Mesodermal cell (in vitro differentiated cells): ENCODE results near the gene CLCNKB.

Experiments
- H3K27ac ChIP-seq: 2 replicates; pipeline ENCODE4 v1.7.0; 2013; ENCODE audit warnings: mild to moderate bottlenecking, low read depth, low read length, moderate library complexity; ENCODE audit not compliant: severe bottlenecking
- H3K36me3 ChIP-seq: 2 replicates; pipeline ENCODE4 v1.7.1; 2013; ENCODE audit warnings: mild to moderate bottlenecking, low read length, moderate library complexity; ENCODE audit not compliant: control insufficient read depth, insufficient read depth
- H3K4me1 ChIP-seq: one replicate; pipeline ENCODE4 v1.7.1; 2013; ENCODE audit warnings: mild to moderate bottlenecking, low read length; ENCODE audit not compliant: insufficient read depth, control insufficient read depth, poor library complexity, severe bottlenecking
- H3K4me3 ChIP-seq: 2 replicates; pipeline ENCODE4 v1.7.0; 2013; ENCODE audit warnings: low read length, control low read depth, mild to moderate bottlenecking; ENCODE audit not compliant: insufficient read depth, poor library complexity, severe bottlenecking; ENCODE audit errors: extremely low read depth
- H3K9me3 ChIP-seq: 2 replicates; pipeline ENCODE4 v1.7.1; 2013; ENCODE audit warnings: mild to moderate bottlenecking, low read length, moderate library complexity; ENCODE audit not compliant: control insufficient read depth
- WGBS, 2 experiments: methylation state at CpG; one replicate each; pipeline ENCODE4 v1.1.5; 2013; ENCODE audit warnings: missing lambda C conversion rate in 2 of 2; ENCODE audit not compliant: insufficient coverage in 2 of 2; 5-methylcytosine and 5-hydroxymethylcytosine counted together

The CLCNKB gene

GRCh38 chr1:16007671-16008341 is 35.8 kb upstream of the CLCNKB start:
- Histone ChIP-seq H3K4me3 (no peak overlapping the region), H3K36me3 (no peaks in the 10 kb centered on the region), H3K4me1 (peaks cover 9% of the 10 kb centered on the region), H3K9me3 (no peaks in the 10 kb centered on the region), H3K27ac (no peak overlapping the region)
- WGBS, 2 experiments, result 83 to 94% methylated on average over 2 to 4 of the region's 6 CpGs

- 0% methylated on average over 2 to 3 of the region's 4 CpGs for WGBS, 2 experiments
Measured at GRCh38 chr1:16009030-16009460, 34.5 kb upstream of the CLCNKB start.

GRCh38 chr1:16009678-16010077 is 33.9 kb upstream of the CLCNKB start:
- Histone ChIP-seq H3K9me3 (no peaks in the 10 kb centered on the region), H3K27ac (no peak overlapping the region), H3K36me3 (no peaks in the 10 kb centered on the region), H3K4me1 (peaks cover 23% of the 10 kb centered on the region), H3K4me3 (no peak overlapping the region)
- WGBS, 2 experiments, result 92 to 93% methylated on average over 8 to 11 of the region's 11 CpGs

More at GRCh38 chr1:16009030-16009460, 34.5 kb upstream of the CLCNKB start:
- Histone ChIP-seq H3K27ac (no peak overlapping the region), H3K9me3 (no peaks in the 10 kb centered on the region), H3K36me3 (no peaks in the 10 kb centered on the region), H3K4me3 (no peak overlapping the region), H3K4me1 (peaks cover 16% of the 10 kb centered on the region)

- Histone ChIP-seq H3K4me3 (no peak overlapping the region), H3K9me3 (no peaks in the 10 kb centered on the region), H3K36me3 (no peaks in the 10 kb centered on the region), H3K4me1 (peaks cover 25% of the 10 kb centered on the region), H3K27ac (no peak overlapping the region)
- WGBS, 2 experiments, result 88 to 100% methylated on average over 2 of the region's 3 CpGs
Measured at GRCh38 chr1:16010837-16011236, 32.7 kb upstream of the CLCNKB start.

- Histone ChIP-seq H3K36me3 (no peaks in the 10 kb centered on the region), H3K27ac (no peak overlapping the region), H3K4me1 (peaks cover 36% of the 10 kb centered on the region), H3K9me3 (no peaks in the 10 kb centered on the region), H3K4me3 (peak overlapping the region; percentile 32)
- 93 to 100% methylated on average over 10 to 11 of the region's 11 CpGs for WGBS, 2 experiments
Measured at GRCh38 chr1:16011936-16012589, 31.5 kb upstream of the CLCNKB start.

- peak overlapping the region; percentile 95 for H3K27ac ChIP-seq
Measured at GRCh38 chr1:16012590-16013219, 30.9 kb upstream of the CLCNKB start.

GRCh38 chr1:16013220-16013907 is 30.2 kb upstream of the CLCNKB start:
- Histone ChIP-seq H3K4me3 (peak overlapping the region; percentile 32), H3K27ac (peak overlapping the region; percentile 95), H3K4me1 (peaks cover 47% of the 10 kb centered on the region), H3K9me3 (no peaks in the 10 kb centered on the region), H3K36me3 (no peaks in the 10 kb centered on the region)
- 42 to 58% methylated on average over 9 to 15 of the region's 28 CpGs for WGBS, 2 experiments

More at GRCh38 chr1:16012590-16013219, 30.9 kb upstream of the CLCNKB start:
- WGBS, 2 experiments, result 9 to 13% methylated on average over 20 to 21 of the region's 36 CpGs
- H3K4me1 ChIP-seq, result peaks cover 41% of the 10 kb centered on the region
- peak overlapping the region; percentile 32 for H3K4me3 ChIP-seq
- no peaks in the 10 kb centered on the region for H3K9me3 ChIP-seq
- no peaks in the 10 kb centered on the region for H3K36me3 ChIP-seq

- WGBS, 2 experiments, result no CpG with 5 or more reads among the region's 4 CpGs
- Histone ChIP-seq H3K4me3 (no peak overlapping the region), H3K4me1 (peaks cover 52% of the 10 kb centered on the region), H3K36me3 (no peaks in the 10 kb centered on the region), H3K27ac (peak overlapping the region; percentile 95), H3K9me3 (no peaks in the 10 kb centered on the region)
Measured at GRCh38 chr1:16013908-16014258, 29.7 kb upstream of the CLCNKB start.

GRCh38 chr1:16014509-16015482 is 28.8 kb upstream of the CLCNKB start:
- 82 to 88% methylated on average over 9 to 16 of the region's 17 CpGs for WGBS, 2 experiments
- peaks cover 62% of the 10 kb centered on the region for H3K4me1 ChIP-seq
- no peaks in the 10 kb centered on the region for H3K9me3 ChIP-seq
- H3K27ac ChIP-seq, result no peak overlapping the region
- no peak overlapping the region for H3K4me3 ChIP-seq
- H3K36me3 ChIP-seq, result no peaks in the 10 kb centered on the region

GRCh38 chr1:16015491-16015890 is 28.1 kb upstream of the CLCNKB start:
- H3K27ac ChIP-seq, result no peak overlapping the region
- H3K9me3 ChIP-seq, result no peaks in the 10 kb centered on the region
- no peaks in the 10 kb centered on the region for H3K36me3 ChIP-seq
- H3K4me1 ChIP-seq, result peaks cover 69% of the 10 kb centered on the region
- 95 to 99% methylated on average over 23 to 25 of the region's 25 CpGs for WGBS, 2 experiments
- H3K4me3 ChIP-seq, result no peak overlapping the region
